IPS DF 4.7 (cell line): ENCODE results near the gene TPSG1.
"Not testable (repeated sequence)": the region's sequence is repeated elsewhere in the genome, so short reads cannot be mapped to it uniquely, and the experiment has no call there.

Experiments used
- DNase-seq: peaks from one replicate; pipeline ENCODE4 v3.0.0-alpha.2; 2013; ENCODE audit warnings: low spot score; ENCODE audit errors: extremely low read depth

Gene TPSG1

DNA sequence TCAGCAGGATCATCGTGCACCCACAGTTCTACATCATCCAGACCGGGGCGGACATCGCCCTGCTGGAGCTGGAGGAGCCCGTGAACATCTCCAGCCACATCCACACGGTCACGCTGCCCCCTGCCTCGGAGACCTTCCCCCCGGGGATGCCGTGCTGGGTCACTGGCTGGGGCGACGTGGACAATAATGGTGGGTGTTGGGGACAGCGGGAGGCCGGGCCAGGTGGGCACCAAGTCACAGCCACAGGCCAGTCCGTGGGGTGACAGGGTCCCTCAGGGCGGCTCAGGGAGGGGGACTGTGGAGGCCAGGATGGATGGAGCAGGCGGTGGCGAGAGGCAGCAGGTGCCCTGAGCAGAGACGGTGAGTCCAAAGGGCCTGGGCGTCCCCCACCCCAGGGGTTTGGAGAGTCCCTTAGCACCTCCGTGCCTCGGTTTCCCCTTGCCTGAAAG is 31.8 kb upstream of the TPSG1 start:
- DNase-seq = no peak

DNA sequence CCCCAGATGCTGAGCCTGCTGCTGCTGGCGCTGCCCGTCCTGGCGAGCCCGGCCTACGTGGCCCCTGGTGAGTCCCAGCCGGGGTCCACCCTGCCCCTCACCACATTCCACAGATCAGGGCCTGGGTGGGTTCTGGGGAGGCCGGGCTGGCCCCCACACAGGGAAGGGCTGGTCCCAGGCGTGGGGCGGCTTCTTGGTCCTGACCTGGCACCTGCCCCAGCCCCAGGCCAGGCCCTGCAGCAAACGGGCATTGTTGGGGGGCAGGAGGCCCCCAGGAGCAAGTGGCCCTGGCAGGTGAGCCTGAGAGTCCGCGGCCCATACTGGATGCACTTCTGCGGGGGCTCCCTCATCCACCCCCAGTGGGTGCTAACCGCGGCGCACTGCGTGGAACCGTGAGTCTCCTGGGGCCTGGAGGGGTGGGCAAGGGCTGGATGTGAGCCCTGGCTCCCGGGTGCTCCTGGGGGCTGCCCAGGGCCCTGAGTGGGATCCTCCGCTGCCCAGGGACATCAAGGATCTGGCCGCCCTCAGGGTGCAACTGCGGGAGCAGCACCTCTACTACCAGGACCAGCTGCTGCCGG is 31.3 kb upstream of the TPSG1 start:
- DNase-seq = not testable (repeated sequence)

DNA sequence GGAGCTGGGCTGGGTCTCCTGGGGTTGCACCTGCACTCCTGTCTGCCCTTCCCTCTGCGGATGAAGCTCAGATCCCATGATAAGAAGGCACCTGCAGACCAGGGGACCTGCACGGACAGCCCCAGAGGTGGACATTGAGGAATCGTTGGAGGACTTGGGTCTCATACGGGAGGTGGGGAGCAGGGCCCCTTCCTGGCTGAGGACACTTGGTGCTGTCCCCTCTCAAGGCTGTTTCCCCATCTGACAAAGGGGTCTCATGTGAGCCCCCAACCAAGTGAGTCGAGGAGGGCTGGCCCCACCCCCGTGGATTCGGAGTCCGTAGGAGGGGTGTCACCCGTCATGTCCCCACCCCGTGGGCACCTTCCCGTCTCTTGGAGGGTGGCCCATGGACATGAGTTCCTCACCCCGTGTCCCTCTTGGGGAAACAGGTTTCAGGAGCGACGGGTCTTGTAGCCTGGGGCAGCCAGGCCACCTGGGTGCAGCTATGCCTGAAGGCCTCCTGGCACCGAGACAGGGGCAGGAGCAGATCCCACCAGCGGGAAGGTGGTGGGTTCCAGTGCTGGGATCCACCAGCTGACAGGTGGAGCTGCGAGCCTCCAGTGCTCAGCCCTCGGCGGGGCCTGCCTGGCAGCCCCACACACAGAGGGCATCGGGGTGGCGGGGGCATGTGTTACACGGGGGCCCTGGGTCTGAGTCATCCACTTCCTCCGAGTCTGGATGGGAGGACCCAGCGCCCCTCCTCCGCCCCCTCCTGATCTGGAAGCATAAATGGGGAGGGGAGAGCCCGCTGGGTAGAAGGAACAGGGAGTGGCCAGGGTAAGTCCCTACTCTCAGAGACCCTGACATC is 30.4 kb upstream of the TPSG1 start, which contains the start of gene TPSD1:
Gene TPSD1 (plus strand): TSS at position 794 of the 847 bp plus-strand sequence. CDS start 212 bp downstream, outside the sequence.
- DNase-seq = not testable (repeated sequence)

DNA sequence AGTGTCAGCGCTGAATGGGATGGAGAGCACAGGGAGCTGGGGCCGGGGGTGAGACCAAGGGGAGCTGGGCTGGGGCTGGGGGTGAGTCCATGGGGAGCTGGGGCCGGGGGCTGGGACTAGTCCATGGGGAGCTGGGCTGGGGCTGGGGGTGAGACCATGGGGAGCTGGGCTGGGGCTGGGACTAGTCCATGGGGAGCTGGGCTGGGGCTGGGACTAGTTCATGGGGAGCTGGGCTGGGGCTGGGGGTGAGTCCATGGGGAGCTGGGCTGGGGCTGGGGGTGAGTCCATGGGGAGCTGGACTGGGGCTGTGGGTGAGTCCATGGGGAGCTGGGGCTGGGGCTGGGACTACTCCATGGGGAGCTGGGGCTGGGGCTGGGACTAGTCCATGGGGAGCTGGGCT is 29.8 kb upstream of the TPSG1 start:
- not testable (repeated sequence) for DNase-seq

DNA sequence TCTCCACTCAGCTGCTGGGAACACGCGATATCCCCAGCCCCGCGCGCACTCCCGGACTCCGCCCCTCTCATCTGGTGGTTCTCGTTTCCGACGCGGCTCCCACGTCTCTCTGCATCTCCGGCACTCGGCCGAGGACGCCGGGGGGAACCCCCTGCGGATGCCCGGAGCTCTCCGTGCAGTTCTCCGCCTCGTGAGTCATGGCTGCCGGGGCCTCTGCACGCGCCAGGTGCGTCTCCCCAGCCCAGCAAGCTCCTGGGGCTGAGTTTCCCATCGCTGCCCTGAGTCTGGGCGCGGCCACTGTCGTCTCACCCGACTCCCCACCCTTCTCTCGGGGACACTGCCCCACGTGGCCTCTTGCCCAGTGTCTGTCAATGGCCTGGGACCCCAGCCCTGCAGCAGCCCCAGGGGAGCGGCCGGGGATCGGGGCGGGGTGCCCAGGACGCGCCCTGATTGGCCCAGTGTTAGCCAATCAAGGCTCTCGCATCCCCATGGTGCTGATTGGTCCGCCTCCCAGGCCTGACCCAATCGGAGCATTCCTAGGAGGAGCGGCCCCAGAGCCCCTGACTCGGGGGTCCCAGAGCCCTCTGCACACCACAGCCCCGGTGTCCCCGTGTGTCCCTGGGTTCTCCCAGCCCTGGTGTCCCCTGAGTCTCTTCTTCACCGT is 28.8 kb upstream of the TPSG1 start:
- not testable (repeated sequence) for DNase-seq

DNA sequence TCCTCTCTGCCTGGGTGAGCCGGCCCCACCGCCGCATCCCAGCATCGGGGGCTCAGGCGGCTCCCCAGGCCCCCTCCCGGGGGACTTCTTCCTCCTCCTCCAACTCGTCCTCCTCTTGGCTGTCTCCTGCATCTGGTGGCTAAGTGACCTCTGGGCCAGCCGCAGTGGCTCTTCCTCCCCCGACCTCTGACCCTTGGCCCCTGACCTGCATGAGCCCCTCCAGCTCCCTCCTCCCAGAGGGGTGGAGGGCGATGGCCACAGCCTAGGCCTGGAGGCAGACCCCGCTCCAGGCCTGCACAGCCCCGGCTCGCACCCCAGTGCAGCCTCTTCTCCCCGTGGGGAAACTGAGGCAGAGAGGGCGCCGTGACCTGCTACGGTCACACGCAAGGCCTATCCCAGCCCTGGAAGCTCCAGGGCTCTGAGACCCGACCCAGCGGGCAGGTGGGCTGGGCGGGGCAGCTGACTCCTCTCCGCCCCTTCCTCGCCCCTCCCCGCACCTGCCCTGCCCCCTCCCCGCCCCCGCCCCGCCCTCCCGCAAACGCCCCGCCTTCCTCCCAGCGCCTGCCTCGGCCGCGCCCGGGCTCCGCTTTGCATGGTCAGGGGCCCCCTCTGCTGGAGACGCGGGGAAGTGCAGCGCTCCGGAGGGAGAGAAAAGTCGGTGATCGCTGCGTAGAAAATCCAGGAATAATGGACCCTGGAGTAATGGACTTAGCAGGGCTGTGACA is 24.1 kb upstream of the TPSG1 start:
- not testable (repeated sequence) for DNase-seq

DNA sequence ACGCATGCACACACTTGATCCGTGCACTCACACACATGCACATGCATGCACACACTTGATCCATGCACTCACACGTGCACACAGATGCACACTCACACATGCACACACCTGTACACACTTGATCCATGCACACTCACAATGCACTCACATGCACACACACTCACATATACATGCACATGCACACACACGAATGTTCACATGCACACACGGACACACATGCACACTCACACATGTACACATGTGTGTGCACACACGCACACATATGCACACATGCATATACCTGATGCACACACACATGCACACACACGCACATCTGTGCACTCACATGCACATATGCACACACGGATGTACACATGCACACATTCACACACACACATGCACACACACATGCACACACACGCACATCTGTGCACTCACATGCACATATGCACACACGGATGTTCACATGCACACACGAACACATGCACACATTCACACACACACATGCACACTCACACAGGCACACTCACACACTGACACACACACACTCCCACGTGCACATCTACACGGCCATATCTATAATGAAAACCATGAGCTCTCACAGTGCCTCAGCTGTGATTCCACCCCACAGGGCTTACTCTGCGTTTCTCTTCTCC is 23.0 kb upstream of the TPSG1 start:
- DNase-seq = not testable (repeated sequence)

DNA sequence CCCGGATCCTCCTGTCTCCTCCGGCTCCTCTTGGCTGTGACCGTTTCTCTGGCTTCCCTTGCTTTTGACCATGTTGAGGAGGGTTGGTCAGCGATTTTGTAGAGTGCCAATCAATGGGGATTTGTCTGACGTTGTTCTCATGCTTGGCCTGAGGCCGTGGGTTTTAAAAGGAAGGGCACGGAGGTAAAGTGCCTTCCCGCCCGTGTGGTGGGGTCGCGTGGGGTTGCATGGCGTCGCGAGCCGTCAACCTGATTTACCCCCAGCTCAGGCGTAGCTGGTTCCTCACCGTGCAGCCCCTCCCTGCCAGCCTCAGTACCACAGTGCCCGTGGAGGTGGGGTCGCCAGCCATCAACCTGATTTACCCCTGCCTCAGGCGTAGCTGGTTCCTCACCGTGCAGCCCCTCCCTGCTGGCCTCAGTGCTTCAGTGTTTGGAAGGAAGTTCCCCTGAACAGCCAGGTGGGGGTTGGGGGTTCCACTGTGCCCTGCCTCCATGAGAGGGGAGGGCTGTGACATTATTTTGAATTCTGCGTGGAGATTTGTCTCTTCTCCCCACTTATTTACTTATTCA is 20.5 kb upstream of the TPSG1 start:
- no peak for DNase-seq

DNA sequence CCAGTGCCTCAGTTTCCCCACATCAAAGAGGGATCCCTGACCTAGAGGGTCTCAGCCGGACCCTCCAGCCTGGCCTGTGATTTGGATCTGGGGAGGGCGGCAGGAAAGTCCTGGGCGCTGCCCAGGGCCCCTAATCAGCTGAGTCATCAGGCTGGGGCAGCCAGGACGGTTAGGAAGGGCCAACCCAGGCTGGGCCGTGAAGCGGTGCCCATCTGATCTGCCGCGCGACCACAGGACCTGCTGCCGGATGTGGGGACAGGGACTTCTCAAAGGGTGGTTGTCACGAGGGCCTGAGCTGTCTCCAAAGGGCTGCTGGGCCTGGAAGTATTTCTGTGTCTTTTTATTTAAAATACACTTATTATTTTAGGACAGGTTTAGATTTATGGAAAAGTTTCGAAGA is 19.8 kb upstream of the TPSG1 start:
- no peak for DNase-seq

DNA sequence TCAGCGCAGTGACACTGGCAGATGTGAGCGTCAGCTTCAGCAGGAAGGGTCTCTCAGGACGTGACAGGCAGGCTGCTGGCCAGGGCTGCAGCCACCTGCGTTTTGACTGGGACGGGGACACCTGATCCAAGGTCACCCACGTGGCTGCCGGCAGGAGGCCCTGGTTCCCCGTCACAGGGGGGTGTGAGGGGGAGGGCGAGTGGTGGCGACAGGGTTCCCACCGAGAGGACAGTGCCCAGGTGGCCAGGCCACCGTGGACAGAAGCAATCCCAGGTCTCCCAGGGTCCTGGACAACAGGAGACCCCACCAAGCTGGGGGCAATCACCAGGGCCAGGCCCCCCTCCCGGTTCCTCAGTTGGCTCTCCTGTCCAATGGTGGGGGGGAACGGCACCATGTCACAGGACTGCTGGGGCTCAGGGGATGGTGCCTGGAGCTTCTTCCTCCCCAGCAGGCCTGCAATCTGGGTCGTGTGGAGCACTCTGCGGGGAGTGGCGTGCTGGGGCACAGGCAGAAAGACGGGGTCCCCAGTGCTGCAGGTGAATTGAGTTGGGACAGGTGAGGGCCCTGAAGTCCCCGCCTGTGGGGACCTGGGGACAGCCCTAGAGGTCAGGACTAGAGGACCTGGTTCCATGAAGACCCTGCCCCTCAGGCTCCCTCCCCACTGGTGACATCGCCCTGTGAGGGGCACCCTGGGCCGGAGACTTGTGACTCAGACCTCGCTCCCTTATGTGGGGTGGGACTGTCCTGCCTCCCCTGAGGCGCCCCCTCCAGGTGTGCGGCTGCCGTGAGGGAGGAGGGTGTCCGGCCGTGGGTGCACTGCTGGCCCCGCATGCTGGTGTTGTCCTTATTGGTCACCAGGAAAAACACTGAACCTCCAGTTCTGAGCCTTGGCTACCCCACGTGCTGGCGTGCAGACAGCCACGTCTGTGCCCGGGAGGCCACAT is 19.1 kb upstream of the TPSG1 start:
- not testable (repeated sequence) for DNase-seq

DNA sequence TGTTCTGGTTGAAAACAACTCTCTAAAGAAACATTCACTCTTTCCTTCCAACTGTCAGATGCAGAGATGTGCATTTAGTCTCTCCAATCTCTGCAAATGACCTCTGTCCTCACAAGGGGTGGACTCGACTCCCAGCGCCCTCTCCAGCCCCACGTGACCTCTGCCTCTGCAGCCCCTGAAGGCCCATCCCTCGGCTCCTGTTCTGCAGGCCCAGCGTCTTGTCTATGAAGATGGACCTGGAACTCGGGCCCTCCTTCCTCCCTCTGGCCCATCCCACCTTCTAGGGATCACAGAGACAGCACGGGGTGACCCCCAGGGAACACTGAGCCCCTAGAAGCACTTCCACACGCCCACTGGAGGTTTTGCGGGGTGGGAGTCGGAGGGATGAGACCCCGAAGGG is 18.3 kb upstream of the TPSG1 start:
- not testable (repeated sequence) for DNase-seq

DNA sequence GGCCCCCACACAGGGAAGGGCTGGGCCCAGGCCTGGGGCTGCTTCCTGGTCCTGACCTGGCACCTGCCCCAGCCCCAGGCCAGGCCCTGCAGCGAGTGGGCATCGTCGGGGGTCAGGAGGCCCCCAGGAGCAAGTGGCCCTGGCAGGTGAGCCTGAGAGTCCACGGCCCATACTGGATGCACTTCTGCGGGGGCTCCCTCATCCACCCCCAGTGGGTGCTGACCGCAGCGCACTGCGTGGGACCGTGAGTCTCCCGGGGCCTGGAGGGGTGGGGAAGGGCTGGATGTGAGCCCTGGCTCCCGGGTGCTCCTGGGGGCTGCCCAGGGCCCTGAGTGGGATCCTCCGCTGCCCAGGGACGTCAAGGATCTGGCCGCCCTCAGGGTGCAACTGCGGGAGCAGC is 16.0 kb upstream of the TPSG1 start:
- DNase-seq = not testable (repeated sequence)

DNA sequence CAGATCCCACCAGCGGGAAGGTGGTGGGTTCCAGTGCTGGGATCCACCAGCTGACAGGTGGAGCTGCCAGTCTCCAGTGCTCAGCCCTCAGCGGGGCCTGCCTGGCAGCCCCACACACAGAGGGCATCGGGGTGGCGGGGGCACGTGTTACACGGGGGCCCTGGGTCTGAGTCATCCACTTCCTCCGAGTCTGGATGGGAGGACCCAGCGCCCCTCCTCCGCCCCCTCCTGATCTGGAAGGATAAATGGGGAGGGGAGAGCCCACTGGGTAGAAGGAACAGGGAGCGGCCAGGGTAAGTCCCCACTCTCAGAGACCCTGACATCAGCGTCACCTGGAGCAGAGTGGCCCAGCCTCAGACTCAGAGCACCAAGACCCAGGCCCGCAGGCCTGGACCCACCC is 15.4 kb upstream of the TPSG1 start, which contains the start of gene TPSAB1:
Gene TPSAB1 (plus strand): TSS at position 270 of the 400 bp plus-strand sequence. CDS start 234 bp downstream, outside the sequence.
- DNase-seq = not testable (repeated sequence)

DNA sequence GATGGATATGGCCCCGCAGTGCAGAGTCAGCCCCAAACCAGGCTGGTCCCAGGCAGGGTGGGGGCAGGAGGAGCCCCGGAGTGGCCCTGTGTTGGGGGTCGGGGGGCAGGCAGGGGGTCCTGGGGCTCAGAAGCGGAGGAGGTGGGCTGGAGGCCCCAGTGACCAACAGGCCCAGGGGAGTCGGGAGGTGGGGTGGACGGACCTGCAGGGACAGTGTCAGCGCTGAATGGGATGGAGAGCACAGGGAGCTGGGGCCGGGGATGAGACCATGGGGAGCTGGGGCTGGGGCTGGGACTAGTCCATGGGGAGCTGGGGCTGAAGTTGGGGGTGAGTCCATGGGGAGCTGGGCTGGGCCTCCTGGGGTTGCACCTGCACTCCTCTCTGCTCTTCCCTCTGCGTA is 14.5 kb upstream of the TPSG1 start:
- not testable (repeated sequence) for DNase-seq

DNA sequence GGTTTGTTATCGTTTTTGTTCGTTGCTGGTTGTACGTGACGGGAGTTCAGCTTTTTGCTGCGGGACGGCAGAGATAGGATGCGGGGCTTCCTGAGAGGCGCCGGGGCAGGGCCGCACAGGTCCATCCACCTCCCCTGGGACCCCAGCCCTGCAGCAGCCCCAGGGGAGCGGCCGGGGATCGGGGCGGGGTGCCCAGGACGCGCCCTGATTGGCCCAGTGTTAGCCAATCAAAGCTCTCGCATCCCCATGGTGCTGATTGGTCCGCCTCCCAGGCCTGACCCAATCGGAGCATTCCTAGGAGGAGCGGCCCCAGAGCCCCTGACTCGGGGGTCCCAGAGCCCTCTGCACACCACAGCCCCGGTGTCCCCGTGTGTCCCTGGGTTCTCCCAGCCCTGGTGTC is 13.8 kb upstream of the TPSG1 start:
- not testable (repeated sequence) for DNase-seq

DNA sequence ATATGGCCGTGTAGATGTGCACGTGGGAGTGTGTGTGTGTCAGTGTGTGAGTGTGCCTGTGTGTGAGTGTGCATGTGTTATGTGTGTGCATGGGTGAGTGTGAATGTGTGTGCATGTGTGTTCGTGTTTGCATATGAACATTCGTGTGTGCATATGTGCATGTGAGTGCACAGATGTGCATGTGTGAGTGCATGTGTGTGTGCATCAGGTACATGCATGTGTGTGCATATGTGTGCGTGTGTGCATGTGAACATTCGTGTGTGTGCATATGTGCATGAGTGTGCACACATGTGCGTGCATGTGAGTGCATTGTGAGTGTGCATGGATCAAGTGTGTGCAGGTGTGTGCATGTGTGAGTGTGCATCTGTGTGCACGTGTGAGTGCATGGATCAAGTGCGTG is 12.9 kb upstream of the TPSG1 start:
- DNase-seq = no peak

DNA sequence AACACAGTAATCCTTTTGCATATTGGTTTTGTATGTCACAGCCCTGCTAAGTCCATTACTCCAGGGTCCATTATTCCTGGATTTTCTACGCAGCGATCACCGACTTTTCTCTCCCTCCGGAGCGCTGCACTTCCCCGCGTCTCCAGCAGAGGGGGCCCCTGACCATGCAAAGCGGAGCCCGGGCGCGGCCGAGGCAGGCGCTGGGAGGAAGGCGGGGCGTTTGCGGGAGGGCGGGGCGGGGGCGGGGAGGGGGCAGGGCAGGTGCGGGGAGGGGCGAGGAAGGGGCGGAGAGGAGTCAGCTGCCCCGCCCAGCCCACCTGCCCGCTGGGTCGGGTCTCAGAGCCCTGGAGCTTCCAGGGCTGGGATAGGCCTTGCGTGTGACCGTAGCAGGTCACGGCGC is 11.6 kb upstream of the TPSG1 start:
- DNase-seq = not testable (repeated sequence)

DNA sequence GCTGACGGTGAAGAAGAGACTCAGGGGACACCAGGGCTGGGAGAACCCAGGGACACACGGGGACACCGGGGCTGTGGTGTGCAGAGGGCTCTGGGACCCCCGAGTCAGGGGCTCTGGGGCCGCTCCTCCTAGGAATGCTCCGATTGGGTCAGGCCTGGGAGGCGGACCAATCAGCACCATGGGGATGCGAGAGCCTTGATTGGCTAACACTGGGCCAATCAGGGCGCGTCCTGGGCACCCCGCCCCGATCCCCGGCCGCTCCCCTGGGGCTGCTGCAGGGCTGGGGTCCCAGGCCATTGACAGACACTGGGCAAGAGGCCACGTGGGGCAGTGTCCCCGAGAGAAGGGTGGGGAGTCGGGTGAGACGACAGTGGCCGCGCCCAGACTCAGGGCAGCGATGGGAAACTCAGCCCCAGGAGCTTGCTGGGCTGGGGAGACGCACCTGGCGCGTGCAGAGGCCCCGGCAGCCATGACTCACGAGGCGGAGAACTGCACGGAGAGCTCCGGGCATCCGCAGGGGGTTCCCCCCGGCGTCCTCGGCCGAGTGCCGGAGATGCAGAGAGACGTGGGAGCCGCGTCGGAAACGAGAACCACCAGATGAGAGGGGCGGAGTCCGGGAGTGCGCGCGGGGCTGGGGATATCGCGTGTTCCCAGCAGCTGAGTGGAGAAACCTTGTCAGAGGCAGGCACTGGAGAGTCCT is 7.1 kb upstream of the TPSG1 start:
- not testable (repeated sequence) for DNase-seq

DNA sequence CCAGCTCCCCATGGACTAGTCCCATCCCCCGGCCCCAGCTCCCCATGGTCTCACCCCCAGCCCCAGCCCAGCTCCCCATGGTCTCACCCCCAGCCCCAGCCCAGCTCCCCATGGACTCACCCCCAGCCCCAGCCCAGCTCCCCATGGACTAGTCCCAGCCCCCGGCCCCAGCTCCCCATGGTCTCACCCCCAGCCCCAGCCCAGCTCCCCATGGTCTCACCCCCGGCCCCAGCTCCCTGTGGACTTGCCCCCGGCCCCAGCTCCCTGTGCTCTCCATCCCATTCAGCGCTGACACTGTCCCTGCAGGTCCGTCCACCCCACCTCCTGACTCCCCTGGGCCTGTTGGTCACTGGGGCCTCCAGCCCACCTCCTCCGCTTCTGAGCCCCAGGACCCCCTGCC is 6.2 kb upstream of the TPSG1 start:
- not testable (repeated sequence) for DNase-seq
